SH-SY5Y (cell line): Measurements from ENCODE around the gene MAPK10.

Source experiments
- GATA2 ChIP-seq: IDR thresholded peaks from 2 replicates; pipeline ENCODE4 v1.6.1; 2011; ENCODE audit warnings: mild to moderate bottlenecking, low read depth, low read length
- GATA3 ChIP-seq: IDR thresholded peaks from 2 replicates; pipeline ENCODE4 v1.6.1; 2011; ENCODE audit warnings: low read depth, mild to moderate bottlenecking, low read length, moderate library complexity

GRCh38 chr4:86006057-86006456 lies 353.8 kb downstream of the MAPK10 start:
- TF ChIP-seq GATA2 (no peak), GATA3 (no peak)
